NCI-H2171 (cell line): Measurements from ENCODE around the gene TNK2.

Experiments used
- DNase-seq: peaks from one replicate; lab custom pipeline; 2025; lab: John Stamatoyannopoulos, UW

TNK2 gene

GRCh38 chr3:195899701-195900435 is 8.5 kb downstream of the TNK2 start:
- no peak for DNase-seq

GRCh38 chr3:195897853-195898415 is 10.4 kb downstream of the TNK2 start:
- no peak for DNase-seq

GRCh38 chr3:195897081-195897852 is 11.1 kb downstream of the TNK2 start:
- no peak for DNase-seq

GRCh38 chr3:195896361-195897080 is 11.8 kb downstream of the TNK2 start:
- DNase-seq: no peak

- DNase-seq: peak; percentile 50
Observed at GRCh38 chr3:195895861-195896360, 12.4 kb downstream of the TNK2 start.

- peak; percentile 66 for DNase-seq
Observed at GRCh38 chr3:195895078-195895860, 13.1 kb downstream of the TNK2 start.

GRCh38 chr3:195893916-195894465 is 14.4 kb downstream of the TNK2 start:
- no peak for DNase-seq

- DNase-seq: peak; percentile 42
Observed at GRCh38 chr3:195893516-195893915, 14.8 kb downstream of the TNK2 start.

- DNase-seq: no peak
Observed at GRCh38 chr3:195893044-195893395, 15.3 kb downstream of the TNK2 start.

GRCh38 chr3:195892105-195893043 is 16.0 kb downstream of the TNK2 start:
- no peak for DNase-seq

- no peak for DNase-seq
Observed at GRCh38 chr3:195891431-195892104, 16.8 kb downstream of the TNK2 start.

- DNase-seq: no peak
Observed at GRCh38 chr3:195889870-195890295, 18.5 kb downstream of the TNK2 start.

- DNase-seq: no peak
Observed at GRCh38 chr3:195888981-195889869, 19.1 kb downstream of the TNK2 start.

- DNase-seq: no peak
Observed at GRCh38 chr3:195888311-195888761, 20.0 kb downstream of the TNK2 start.

- no peak for DNase-seq
Observed at GRCh38 chr3:195887670-195888069, 20.7 kb downstream of the TNK2 start.

- DNase-seq: no peak
Observed at GRCh38 chr3:195886181-195887141, 21.9 kb downstream of the TNK2 start.
